Glomerular visceral epithelial cell (primary cell): Measurements from ENCODE around the gene AIF1L.
"Not testable (repeated sequence)": the region's sequence is repeated elsewhere in the genome, so short reads cannot be mapped to it uniquely, and the experiment has no call there.

Source experiments
- DNase-seq: peaks from one replicate; pipeline ENCODE4 v3.0.0-alpha.2; 2016; ENCODE audit errors: extremely low spot score

Gene AIF1L

GRCh38 chr9:131121346-131121745 lies 25.0 kb downstream of the AIF1L start:
- DNase-seq = no peak

DNA sequence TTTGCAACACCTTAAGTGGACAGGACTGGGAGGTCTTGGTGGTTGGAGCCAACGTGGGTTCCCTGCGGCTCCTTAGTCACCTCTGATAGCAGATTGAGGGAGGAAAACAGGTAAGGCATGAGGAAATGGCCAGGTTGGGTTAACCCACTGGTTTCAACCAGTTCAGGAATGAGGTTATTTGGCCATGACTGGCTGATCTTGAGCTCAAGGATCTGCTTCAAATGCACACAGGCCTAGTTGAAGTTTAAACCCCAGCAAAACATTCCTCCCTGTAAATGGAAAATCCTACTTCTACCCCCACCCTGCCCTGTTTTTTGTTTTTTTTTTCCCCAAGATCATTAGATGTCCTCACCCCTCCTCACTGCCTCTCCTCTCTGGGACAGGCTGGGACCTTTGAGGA lies 25.8 kb downstream of the AIF1L start:
- DNase-seq = peak; percentile 30

GRCh38 chr9:131125038-131125287 lies 28.6 kb downstream of the AIF1L start:
- no peak for DNase-seq

DNA sequence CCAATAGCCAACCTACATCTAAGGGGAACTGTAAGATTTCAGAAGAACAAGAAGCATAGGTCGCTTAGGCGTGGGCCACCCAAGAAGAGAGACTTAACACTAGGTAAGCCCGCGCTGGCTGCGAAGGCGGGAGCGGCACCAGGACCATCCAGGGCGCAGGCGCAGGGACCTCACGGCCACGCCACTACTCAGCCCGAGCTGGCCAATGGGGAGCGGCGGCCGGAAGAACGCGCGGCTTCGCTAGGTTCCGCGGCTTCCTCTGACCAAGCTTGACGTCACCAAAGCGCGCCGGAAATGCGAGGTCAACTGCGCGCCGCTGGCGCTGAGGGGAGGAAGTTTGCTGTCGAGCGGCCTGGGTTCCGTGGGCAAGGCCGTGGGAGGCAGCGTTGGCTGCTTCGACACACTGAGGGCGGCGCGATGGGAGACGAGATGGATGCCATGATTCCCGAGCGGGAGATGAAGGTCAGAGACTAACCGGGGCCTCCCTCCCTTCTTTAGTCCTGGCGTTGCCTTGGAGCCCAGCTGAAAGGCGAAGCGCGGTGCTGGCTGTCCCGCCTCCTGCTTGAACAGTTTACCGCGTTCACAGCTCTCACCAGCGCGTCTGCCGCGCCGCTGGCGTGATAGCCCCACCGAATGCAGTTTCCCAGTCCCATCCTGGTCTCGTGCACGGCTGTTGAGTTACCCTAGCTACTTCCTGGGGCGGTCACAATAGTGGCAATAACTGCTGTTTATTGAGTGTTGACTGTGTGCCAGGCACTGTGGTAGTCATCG lies 29.1 kb downstream of the AIF1L start, which contains the start of gene NUP214:
TSS of gene NUP214 (plus strand) at position 299 of the 771 bp plus-strand sequence. CDS start at position 418, 119 bp downstream.
- DNase-seq = peak; percentile 97

GRCh38 chr9:131126059-131126426 lies 29.7 kb downstream of the AIF1L start:
- DNase-seq = no peak

- no peak for DNase-seq
Observed at GRCh38 chr9:131129183-131129582, 32.9 kb downstream of the AIF1L start.

DNA sequence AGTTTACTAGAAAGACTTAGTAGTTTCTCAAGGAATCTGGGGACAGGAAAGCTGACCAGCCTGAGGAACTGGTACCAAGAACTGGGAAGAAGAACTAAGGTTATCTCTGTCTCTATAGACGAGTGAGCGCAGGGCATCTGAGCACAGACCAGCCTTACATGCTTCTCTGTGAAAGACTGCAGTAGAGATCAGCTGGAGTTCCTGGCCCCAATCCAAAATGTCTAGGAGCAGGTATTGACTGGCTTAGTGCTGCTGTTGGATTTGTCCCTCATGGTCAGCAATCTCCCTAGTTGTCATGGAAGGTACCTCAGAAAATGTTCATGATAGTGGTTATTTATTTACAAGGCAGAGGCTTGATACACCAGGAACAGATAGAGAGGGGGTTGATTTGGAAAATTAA lies 42.3 kb downstream of the AIF1L start:
- DNase-seq = no peak

GRCh38 chr9:131140112-131140511 lies 43.8 kb downstream of the AIF1L start:
- DNase-seq = no peak

DNA sequence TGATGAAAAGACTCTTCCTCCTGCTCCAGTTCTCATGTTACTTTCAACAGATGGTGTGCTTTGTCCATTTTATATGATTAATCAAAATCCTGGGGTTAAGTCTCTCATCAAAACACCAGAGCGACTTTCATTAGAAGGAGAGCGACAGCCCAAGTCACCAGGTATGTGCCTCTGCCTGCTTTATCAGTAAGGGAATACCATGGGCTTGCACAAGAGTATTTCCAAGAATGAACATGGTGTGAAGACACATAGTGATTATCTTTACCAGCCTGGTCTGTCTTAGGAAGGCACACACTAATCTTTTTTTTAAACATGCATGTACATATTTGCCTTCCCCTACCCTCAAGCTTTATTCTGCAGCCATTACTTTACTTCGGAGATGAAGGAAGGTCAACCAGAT lies 44.2 kb downstream of the AIF1L start:
- DNase-seq = no peak

- DNase-seq = no peak
Observed at GRCh38 chr9:131142160-131142559, 45.8 kb downstream of the AIF1L start.

DNA sequence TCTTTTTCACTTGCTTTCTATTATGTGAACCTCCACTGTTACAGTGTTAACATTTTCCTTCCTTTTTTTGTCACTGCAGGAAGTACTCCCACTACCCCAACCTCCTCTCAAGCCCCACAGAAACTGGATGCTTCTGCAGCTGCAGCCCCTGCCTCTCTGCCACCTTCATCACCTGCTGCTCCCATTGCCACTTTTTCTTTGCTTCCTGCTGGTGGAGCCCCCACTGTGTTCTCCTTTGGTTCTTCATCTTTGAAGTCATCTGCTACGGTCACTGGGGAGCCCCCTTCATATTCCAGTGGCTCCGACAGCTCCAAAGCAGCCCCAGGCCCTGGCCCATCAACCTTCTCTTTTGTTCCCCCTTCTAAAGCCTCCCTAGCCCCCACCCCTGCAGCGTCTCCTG lies 47.9 kb downstream of the AIF1L start:
- DNase-seq = no peak

GRCh38 chr9:131145245-131145644 lies 48.9 kb downstream of the AIF1L start:
- DNase-seq = no peak

DNA sequence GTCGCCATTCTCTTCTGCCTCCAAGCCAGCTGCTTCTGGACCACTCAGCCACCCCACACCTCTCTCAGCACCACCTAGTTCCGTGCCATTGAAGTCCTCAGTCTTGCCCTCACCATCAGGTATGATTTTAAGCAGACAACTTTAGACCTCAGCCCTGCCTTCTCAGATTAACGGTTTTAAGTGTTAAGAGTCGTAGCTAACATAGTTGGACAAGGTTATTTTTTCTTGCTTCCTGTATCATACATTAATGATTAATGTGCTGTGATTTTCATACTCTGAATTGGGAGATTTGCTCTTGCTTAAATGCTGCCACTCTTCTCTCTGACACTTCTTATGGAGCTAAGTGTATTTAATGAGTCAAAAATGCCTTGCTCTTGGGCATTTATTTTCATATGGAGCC lies 49.9 kb downstream of the AIF1L start:
- DNase-seq = no peak

GRCh38 chr9:131148276-131148675 lies 51.9 kb downstream of the AIF1L start:
- DNase-seq = no peak

DNA sequence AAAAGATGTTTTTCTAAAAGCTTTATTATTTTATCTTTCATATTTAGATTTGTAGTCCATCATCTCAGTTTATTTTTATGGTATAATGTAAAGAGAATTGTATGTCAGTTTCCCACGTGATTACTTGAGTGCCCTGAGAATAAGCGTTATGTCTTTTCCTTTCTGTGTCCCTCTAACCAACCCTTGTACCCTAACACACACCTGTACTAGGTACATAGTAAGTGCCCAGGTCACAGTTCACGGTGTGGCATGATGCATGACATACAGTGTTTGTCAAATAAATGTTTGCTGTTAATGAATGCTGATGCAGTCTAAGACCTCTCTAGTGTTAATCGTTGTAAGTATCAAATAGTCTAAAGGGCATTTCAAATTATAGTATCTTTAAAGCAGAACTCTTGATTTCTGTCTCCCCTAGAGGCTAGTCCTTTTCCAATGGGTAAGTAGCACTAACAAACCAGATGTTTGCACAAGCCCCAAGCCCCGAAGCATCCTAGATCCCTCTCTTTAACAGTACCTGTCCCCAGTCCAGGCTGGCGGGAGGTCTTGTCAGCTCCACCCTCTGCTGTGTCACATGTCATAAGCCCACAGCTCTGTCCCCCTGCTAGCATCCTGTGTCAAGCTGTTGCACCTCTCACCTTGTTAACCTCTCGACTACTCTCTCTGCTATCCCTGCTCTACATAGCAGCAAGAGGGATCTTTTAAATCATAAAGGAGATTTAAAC lies 52.8 kb downstream of the AIF1L start:
- DNase-seq = no peak

GRCh38 chr9:131149688-131150053 lies 53.3 kb downstream of the AIF1L start:
- no peak for DNase-seq

DNA sequence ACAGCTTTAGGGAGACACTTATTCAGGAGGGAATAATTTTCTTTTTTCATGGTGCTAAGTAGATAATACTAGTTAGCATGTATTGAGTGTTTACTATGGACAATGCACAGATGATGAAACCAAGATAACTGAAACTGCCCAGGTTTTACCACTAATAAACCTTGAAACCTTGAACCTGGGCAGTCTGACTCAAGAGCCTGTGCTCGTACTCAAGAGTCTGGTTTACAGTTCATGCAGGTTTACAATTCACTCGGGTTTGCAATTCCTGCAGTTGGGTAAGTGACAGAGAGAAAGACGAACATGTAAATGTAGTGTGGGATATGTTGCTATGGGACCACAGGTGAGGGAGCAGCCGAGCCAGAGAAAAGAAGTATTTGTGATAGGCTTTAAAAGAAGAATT lies 57.3 kb downstream of the AIF1L start:
- DNase-seq = no peak

GRCh38 chr9:131158673-131159072 lies 62.3 kb downstream of the AIF1L start:
- not testable (repeated sequence) for DNase-seq

DNA sequence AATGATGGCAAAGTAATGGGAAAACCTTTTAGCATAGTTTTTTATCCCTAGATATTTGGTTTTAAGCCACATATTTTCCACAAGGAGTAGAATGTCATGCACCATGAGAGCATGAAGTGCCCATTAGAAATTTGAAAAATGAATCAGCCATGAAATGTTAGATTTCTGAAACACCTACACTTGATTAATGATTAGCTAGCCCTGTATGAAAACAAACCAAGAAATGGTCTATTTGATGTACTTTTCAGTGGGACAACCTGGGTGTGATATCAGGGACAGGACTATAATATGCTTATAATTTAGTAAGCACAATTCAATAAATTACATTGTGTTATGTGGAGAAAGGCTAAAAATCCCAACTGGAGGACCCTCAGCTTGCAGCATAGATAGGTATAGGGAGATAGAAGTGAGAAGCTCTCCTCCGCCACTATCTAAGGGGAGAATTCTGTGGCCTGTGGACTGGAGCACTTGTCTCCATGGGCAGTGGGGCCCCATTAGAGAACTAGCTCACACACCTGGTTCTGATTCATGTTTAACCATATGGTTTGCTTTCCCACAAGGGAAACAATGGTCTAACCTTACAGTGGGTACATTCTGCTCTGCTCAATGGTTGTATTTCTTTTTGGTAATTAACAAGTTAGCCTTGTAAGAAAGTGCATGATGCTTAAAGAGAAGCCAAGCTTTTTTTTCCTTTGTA lies 64.2 kb downstream of the AIF1L start:
- DNase-seq = peak; percentile 6

DNA sequence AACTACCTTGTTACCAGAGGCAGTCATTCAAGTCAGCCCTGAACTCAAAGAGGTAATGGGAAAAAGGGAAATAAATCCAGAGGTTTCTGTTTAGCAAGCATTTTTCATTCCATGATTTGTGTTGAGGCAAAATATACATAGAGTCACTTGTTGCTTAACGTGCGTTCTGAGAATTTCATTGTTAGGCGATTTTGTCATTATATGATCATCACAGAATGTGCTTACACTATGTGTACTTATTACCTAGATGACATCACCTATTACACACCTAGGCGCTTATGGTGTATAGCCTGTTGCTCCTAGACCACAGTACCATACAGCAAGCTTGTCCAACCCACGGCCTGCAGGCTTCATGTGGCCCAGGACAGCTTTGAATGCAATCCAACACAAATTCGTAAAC lies 65.3 kb downstream of the AIF1L start:
- no peak for DNase-seq

DNA sequence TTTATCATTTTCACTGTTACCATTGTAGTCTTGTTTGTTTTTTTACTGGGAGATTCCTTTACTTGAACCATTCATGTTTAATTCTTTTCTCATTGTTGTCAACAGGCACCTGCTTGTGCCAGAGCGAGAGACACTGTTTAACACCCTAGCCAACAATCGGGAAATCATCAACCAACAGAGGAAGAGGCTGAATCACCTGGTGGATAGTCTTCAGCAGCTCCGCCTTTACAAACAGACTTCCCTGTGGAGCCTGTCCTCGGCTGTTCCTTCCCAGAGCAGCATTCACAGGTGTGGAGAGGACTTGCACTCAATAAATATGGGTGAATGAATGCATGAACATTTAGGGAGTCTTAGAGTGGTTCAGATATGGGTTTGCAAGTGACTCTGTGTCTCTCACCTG lies 66.6 kb downstream of the AIF1L start:
- DNase-seq = no peak

GRCh38 chr9:131165523-131165922 lies 69.2 kb downstream of the AIF1L start:
- no peak for DNase-seq

- DNase-seq = no peak
Observed at GRCh38 chr9:131167146-131167692, 70.9 kb downstream of the AIF1L start.
